Left cardiac atrium (tissue), 4 donors: ENCODE measurements around the gene SLC35F2. TPM values are rescaled to one million over a fixed set of nuclear protein-coding genes. Genes with fewer than 3 reads are reported as not detected.
"Not testable (repeated sequence)": the region's sequence is repeated elsewhere in the genome, so short reads cannot be mapped to it uniquely, and the experiment has no call there.

Experiments used
- ATAC-seq, 2 donors: fragments of 200-7000 bp; cut with Tn5 transposase; one replicate each; pipeline ENCODE4 v1.9.1; 2020; ENCODE audit warnings: mild to moderate bottlenecking in 2 of 2, moderate library complexity in 2 of 2
- DNase-seq: peaks from one replicate; pipeline ENCODE4 v3.0.0-alpha.2; 2020
- intact Hi-C, 2 donors: fragments of 100-400 bp; cut with DNase I; formaldehyde crosslinking; loops; one replicate each; pipeline versions ENCODE4 v1.14.1 to v1.15.1; 2022 to 2023
- total RNA-seq, 2 donors: library from RNA; stranded (reverse); fragmentation: NEBNext Ultra II Directional; extraction: Animal tissue kit (Norgen Biotek cat#: 25700); gene quantifications; one replicate each; pipeline ENCODE4 v1.2.1, GENCODE V29; 2021
- donor health status: DM: no; HTN: yes; CAD: no.
- donor health status: DM: no; HTN: yes; CAD: no; lungs with severe emphysema.
- donor health status: DM: yes; HTN: yes; CAD: no.
- donor health status: Dilated cardiomyopathy.

Gene SLC35F2
- total RNA-seq, 2 donors from 2014 or later: 2.1 to 5.3 TPM

DNA sequence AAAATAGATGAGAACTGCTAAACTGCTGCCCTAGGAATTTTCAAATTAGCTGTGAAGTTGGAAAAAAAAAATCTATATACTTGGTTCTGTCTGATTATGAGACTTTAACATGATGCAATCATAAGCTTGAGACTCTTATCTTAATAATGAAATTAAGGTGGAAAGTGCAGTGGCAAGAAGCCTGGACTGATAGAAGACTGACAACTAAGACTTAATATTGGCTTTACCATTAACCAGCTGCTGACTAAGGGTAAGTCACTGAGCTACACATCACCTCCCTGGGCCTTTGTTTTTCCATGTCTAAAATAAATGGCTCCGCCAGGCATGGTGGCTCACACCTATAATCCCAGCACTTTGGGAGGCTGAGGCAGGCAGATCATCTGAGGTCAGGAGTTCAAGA lies 56.9 kb downstream of the SLC35F2 start:
- intact Hi-C loops: no loop called here
- DNase-seq: no peak
- ATAC-seq: no peak

DNA sequence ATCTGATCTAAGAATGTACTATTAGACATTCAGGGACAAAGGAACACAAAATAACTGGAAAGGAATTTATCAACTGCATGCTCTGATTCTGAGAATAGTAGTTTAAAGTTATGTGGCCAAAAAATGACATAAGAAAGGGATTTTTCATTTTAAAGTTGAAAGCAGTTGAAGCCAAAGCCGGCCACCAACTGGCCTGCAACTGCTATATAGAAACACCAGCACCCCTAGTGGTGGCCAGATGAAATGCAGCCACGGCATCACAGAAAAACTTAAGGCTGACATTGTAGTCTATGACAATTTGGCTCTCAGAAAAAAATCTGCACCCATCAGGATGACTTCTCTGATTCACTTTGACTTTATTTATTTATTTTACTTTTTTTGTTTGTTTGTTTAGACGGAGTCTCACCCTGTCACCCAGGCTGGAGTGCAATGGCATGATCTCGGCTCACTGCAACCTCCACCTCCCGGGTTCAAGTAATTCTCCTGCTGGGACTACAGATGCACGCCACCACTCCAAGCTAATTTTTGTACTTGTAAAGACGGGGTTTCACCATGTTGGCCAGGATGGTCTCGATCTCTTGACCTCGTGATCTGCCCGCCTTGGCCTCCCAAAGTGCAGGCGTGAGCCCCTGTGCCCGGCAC lies 59.2 kb downstream of the SLC35F2 start:
- intact Hi-C loops: no loop called here
- ATAC-seq (peak; percentile 61 to 72), DNase-seq (peak; percentile 69)

DNA sequence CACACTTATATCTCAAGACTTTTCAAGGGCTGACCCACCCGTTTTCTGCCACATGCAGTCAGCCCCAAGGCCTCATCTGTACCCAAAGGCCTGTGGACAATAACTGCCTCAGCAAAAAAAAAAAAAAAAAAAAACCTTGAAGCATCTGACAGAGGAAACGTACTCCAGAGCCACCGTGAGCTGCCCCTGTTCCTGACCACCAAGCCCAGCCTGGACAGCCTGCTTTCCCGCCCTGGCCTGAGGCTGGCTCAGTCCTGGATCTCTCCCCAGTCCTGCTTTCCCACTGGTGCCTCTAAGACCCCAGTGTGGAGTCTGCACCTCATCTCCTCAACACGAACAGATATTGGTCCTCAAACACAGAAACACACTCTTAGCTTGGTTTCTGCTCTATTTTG lies 66.5 kb downstream of the SLC35F2 start:
- no peak for DNase-seq
- intact Hi-C loops: no loop called here
- ATAC-seq: no peak

DNA sequence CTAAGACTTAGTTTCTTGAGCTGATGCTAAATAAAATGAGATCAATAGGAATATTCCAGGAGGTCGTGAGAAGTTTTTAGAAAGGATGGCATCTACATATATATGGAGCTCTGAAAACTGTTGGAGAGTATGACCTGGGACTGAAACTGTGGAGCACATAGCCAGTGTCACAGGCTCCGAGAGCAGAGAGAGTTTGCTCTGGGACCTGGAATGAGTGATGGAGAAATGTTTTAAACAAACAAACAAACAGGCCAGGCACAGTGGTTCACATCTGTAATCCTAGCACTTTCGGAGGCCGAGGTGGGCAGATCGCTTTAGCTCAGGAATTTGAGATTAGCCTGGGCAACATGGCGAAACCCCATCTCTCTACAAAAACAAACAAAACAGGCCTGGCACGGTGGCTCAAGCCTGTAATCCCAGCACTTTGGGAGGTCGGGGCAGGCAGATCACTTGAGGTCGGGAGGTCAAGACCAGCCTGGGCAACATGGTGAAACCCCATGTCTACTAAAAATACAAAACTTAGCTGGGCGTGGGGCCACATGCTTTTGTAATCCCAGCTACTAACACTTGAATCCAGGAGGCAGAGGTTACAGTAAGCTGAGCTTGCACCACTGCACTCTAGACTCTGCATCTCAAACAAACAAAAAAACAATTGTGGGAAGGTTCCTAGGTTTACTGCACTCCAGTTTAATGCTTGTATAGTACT lies 67.1 kb downstream of the SLC35F2 start:
- intact Hi-C loops: no loop called here
- DNase-seq: no peak
- no peak for ATAC-seq

DNA sequence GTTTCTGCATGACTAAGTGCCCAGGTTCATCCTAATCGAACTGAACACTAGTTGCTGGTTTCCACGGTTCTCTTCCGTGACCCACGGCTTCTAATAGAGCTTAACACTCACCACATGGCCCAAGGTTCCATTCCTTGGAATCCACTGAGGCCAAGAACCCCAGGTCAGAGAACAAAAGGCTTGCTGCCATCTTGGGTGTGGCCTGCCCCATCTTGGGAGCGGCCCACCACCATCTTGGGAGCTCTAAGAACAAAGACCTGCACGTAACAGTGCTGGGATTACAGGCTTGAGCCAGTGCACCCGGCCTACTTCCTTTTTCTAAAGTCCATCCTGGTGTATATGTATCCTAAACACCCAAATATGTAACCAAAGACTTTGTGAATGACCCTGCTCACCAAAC lies 68.8 kb downstream of the SLC35F2 start:
- no peak for ATAC-seq
- intact Hi-C loops: no loop called here
- no peak for DNase-seq

DNA sequence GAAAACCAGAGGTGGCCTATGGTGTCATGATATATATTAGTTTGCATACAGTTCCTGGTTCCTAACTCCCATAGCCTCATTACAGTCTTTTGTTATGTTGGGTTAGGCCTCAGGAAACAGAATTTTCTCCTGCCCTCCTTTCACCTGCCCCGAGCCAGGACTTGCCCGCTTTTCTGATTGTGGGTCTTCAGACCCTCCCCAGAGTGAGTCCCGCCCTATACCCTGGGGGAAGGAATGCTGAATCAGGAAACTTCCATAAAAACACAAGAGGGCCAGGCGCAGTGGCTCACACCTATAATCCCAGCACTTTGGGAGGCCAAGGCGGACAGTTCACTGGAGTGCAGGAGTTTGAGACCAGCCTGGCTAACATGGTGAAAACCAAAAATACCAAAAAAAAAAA lies 70.9 kb downstream of the SLC35F2 start:
- intact Hi-C loops: no loop called here
- DNase-seq: no peak
- ATAC-seq: no peak

DNA sequence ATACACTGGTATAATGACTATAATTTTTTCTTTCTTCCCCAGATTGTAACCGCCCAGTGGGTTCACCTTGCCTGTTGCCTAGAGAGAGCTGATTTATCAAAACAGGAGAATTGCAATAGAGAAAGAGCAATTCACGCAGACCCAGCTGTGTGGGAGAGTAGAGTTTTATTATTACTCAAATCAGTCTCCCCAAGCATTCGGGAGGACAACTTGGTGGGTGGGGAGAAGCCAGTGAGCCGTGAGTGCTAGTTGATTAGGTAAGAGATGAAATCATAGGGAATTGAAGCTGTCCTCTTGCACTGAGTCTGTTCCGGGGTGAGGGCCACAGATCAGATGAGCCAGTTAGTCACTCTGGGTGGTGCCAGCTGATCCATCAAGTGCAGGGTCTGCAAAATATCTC lies 73.2 kb downstream of the SLC35F2 start:
- intact Hi-C loops: no loop called here
- no peak for ATAC-seq
- no peak for DNase-seq

DNA sequence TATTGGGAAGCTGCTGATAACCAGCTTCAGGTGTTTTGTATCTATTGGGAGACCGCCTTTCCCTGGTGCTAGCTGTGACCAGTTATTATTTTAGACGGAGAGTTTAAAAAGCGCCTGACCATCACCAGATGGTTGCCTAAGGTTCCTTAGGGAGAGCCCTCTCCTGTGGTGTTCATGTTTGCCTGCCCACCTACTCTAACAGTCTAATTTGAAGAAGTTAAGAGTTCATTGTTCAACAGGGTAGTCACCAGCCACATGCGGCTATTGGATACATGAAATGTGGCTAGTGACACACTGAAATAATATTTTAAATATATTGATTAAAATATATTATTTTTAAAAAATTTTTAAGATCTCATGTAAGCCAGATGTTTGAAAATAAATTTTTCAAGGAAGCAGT lies 75.5 kb downstream of the SLC35F2 start:
- DNase-seq (no peak), ATAC-seq (no peak)
- intact Hi-C loops: no loop called here

DNA sequence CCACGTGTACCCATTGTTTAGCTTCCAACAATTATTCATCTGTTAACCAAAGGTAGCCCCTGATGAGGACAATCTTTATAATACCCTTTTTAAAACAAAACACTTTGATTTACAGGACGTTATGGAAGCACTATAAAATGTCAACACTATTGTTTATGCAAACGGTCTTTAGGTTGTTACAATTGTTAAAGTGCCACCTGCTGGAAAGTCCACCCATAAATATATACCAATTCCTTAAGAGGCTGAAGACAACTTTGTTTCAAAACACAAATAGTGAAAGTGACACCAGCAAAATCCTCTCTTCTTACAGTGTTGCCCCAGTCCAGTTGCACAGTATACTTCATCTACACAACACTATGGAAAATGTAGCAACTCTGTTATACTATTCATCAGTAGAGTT lies 77.8 kb downstream of the SLC35F2 start:
- intact Hi-C loops: no loop called here
- ATAC-seq (no peak), DNase-seq (no peak)

DNA sequence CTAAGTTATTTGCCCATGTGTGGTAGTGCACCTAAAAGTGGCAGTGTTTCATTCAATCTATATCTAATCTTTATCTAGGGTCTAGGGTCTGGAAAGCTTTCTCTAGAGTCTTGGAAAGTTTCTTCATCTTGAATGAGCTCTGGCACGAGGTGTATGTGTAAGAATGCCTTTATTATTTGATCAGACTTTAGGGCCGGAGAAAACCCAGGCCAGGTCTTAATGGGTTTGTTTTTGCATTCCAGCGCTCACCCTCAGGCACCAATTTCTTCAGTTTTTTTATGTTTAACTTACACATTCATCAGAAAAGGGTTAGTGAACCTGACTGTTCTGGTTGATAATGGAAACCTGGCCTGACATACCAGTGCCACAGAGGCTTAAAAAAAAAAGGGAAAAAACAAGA lies 78.5 kb downstream of the SLC35F2 start:
- ATAC-seq (no peak), DNase-seq (no peak)
- intact Hi-C loops: no loop called here

DNA sequence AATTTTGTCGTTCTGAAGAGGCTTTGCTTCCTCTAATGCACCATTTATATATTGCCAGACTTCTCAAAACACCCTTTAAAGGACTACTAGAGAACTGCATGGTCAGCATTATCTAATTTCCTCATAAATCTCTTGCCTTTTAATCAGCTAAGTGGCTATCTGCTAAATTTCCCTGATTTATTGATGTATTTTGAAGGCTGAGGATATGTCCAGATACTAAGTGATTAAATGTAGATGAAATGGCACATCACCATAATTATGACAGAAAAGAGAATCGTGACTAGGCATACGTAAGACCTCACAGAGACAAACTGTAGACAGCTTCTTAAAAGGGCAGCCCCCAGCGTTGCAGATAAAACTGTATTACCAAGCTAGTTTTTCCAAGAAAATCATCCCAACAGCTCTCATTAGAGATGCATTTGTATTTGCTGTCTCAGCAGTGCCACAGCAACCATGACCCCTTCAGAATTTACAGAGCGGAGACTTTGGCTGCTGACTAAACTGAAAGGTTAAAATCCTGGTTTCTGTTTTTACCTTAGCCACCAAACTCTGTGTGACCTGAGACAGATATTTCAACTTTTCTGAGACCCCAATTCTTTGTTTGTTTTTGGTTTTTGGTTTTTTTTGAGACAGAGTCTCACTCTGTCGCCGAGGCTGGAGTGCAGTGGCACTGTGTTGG lies 79.6 kb downstream of the SLC35F2 start:
- DNase-seq (no peak), ATAC-seq (no peak)
- intact Hi-C loops: loop anchor here in 1 of 2 donors (10.0 kb wide), 1 partner anchor 94 kb away; no protein-coding TSS in a partner anchor

DNA sequence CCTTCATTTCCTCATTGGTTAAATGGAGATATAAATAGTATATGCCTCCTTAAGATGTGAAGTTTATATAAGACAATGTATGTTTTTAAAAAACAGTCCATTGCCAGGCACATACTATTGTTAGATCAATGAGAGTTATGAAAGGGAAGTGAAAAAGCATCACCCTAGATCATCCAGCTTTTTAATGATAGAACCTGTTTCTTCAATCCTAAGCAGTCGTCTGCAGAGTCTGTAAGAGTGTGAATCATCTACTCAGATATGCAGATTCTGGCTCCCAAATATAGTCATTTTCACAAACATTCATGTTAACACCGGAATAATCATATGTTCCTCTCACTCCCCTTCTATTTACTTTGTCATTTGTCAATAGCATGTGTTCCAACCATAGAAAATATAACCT lies 81.5 kb downstream of the SLC35F2 start:
- intact Hi-C loops: loop anchor here in 1 of 2 donors (10.0 kb wide), 1 partner anchor 92 kb away; no protein-coding TSS in a partner anchor
- ATAC-seq: no peak
- no peak for DNase-seq

DNA sequence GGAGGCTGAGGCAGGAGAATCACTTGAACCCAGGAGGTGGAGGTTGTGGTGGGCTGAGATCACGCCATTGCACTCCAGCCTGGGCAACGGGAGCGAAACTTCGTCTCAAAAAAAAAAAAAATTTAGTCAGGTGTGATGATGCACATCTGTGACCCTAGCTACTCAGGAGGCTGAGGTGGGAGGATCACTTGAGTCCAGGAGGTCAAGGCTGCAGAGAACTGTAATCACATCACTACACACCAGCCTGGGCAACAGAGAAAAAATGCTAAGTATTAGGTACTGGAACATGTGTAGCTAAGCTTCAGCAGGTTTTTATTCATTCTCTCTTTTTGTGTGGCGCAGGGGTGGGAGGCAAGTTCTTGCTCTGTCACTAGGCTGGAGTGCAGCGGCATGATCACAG lies 82.5 kb downstream of the SLC35F2 start:
- no peak for DNase-seq
- ATAC-seq: no peak
- intact Hi-C loops: loop anchor here in 1 of 2 donors (10.0 kb wide), 1 partner anchor 91 kb away; no protein-coding TSS in a partner anchor

DNA sequence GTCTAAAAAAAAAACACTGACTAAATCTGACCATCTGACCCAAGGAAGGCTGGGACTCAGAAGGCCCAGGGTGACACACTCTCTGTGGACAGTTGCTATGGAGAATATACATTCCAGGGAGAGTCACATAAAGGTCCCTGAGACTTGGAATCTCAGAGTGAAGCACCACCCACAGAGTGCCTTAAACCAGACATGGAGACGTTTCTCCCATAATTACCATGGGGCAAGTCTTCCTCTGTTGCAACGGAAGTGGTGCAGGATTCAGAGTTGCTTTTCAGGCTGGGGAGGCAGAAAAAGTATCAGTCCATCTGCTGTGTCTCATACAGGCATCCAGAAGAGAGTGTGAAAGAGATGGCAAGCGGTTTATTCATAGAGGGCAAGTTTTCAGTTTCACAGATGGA lies 88.0 kb downstream of the SLC35F2 start:
- intact Hi-C loops: loop anchor here (5.0 to 10.0 kb wide), 4 partner anchors 63 to 203 kb away; partner anchors contain the start of gene ALKBH8 (in 1 of the 2)
- DNase-seq: no peak
- peak in 1 of 2 donors; percentile 17 for ATAC-seq

DNA sequence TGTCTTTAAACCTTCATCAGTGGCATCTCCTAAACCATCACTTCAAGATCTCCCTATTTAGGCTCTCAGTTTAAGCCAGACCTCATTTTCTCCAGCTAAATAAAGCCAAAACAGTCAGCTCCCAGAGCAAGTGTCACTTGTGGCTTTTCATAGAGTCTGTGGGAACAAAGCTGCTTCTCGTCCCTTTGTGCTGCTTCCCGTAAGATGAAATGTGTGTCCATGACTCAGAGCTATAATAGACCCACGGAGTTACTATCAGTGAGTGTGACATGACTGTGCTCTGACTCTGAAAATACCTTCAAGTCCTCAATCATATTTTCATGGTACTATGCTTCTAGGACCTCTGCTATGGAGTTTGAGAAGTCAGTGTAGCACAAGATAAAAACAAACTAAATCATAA lies 89.4 kb downstream of the SLC35F2 start:
- intact Hi-C loops: no loop called here
- peak in 1 of 2 donors; percentile 91 for ATAC-seq
- no peak for DNase-seq

DNA sequence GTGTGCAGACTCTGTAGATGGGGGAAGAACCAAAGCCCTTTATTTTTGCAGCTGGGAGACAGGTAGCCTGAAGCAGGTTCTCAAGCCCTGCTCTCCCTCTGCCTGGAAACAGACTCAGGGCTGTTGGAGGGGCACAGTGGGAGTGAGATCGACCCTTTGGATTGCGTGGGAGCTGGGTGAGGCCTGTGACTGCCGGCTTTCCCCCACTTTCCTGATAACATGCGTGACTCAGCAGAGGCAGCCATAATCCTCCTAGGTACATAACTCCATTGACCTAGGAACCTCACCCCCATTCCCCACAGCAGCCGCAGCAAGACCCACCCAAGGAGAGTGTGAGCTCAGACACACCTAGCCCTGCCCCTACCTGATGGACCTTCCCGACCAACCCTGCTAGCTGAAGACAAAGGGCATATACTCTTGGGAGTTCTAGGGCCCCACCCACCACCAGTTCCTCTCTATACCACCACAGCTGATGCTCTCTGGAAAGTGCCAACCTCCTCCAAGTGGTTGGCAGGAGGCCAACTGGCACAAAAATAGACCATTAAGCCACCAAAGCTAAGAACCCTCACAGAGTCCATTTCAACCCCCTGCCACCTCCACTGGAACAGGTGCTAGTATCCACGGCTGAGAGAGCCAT lies 99.8 kb downstream of the SLC35F2 start:
- DNase-seq, intact Hi-C loops, ATAC-seq: not testable (repeated sequence)

DNA sequence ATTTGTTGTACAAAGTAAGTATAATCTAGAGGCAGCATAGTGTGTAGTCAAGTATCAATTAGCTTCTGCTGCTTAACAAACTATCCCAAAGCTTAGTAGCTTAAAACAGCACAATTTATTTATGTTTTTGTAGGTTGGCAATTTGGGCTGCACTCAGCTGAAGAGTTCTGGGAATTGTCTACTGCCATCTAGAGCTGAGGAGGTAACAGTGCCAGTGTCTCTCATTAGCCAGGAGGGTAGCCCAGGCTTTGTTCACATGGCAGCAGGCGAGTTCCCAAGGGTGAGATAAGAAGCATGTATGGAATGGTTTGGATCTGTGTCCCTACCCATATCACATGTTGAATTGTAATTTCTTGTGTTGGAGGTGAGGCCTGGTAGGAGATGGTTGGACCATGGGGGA lies 100.9 kb downstream of the SLC35F2 start:
- no peak for ATAC-seq
- DNase-seq: no peak
- intact Hi-C loops: no loop called here

DNA sequence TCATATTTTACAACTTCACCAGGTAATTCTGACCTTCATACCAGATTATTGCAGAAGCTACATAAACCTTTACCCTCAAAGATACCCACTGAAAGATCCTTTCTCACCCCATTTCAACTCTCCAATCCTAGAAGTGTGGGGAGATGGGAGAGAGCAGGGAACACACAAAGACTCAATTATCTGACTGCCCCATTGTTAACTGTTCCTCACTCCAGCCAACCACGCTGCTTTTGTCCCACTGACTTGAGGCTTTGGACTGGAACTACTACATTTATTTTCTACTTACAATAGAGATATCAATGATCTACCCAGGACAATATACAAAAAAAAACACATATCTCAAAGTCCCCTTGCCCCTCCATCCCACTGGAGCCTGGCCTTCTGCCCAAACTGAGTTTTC lies 102.0 kb downstream of the SLC35F2 start:
- intact Hi-C loops: no loop called here
- no peak for ATAC-seq
- no peak for DNase-seq

DNA sequence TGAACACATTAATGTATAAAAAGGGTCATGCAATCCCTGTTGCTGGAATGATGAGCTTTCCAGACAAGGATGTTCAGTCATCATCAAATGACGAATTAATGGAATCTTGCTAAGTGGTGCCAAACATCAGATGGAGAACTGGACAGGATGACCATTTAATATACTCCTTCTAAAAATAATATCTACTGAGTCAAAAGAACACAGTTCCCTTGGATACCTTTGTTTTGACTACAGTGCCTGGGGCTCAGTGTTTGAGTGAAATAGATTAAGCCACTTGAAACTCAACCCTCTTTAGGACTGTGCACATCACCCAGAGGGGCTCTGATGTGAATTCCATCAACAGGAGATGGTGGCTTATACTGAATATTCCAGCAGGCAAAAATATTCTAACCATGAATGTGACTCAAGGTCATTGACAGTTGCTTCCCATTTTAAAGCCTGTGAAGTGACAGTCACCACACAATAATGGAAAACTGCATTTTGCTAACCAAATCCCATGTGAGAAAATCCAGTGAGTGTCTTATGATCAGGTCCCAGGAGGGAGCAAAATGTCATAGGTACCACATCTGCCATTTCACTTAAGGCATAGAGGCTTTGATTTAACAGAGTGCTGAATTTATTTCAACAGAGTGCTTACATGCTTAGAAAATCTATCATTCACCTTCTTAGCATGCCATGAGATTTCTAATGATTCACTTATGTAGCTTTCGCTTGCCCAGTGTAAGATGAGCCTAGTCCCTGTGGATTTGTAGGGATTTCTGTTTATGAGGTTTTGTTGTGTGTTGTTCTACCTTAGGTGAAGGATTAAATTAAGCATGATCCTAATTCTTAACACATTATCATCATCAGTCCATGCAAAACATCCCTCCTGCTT lies 105.4 kb downstream of the SLC35F2 start:
- ATAC-seq: peak in 1 of 2 donors; percentile 61

More for the DNA sequence above, 105.4 kb downstream of the SLC35F2 start:
- intact Hi-C loops: no loop called here
- no peak for DNase-seq
